ENCODE data around the gene LYST.

Gene LYST

DNA sequence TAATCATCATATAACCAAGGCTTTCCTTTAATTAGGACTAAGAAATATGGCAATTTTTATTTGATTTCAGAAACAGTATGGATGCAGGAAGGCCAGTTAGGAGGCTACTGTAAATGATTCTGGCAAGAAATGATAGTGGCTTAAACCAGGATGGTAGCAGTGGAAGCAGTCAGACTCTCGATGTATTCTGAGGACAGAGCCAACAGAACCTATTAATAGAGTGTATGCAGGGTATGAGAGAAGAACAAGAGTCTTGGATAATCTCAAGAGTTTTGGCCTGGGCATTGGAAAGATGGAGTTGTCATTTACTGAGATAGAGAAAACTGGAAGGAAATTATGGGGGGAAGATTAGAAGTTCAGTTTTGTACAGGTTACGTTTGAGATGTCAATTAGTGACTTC is 143.8 kb downstream of the LYST start:
- no peak for DNase-seq (ENCODE audit: low spot score)

DNA sequence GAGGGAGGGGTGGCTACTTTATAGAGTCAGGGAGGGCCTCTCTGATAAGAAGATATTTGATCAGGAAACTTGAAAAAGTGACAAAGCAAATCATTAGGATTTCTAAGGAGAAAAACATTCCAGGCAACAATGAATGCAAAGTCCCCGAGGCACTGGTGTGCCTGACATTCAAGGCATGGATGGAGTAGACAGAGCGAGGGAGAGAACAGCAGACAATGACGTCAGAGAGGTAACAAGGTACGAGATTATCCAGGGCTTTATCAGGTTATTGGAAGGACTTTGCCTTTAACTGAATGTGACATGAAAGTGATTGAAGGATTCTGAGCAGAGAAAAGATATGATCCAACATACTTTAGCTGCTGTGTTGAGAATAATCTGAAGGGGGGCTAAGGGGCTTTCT is 144.7 kb downstream of the LYST start:
- no peak for DNase-seq (ENCODE audit: low spot score)

DNA sequence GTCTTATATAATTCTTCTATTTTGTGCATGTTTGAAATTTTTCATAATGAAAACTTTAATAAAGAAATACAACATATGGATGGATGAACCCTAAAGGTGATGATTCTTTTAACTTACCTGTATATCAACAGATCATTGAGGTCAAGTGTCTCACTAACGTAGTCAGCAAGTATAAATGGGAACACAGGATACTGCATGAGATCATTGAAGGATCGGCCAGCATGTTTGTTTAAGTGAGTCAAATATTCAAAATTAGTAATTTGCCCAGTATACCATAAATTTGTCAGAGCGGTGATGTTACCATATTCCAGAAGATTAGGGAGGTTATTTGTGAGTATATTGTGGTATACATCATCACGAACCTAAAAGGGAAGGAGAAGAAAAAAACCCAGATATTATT is 146.2 kb downstream of the LYST start:
- DNase-seq (ENCODE audit: low spot score), result no peak

GRCh38 chr1:235714205-235714897 is 152.4 kb downstream of the LYST start:
- no peak for DNase-seq (ENCODE audit: low spot score)

- no peak for DNase-seq (ENCODE audit: low spot score)
These were observed 153.9 kb downstream of the LYST start for GRCh38 chr1:235712812-235713211.

DNA sequence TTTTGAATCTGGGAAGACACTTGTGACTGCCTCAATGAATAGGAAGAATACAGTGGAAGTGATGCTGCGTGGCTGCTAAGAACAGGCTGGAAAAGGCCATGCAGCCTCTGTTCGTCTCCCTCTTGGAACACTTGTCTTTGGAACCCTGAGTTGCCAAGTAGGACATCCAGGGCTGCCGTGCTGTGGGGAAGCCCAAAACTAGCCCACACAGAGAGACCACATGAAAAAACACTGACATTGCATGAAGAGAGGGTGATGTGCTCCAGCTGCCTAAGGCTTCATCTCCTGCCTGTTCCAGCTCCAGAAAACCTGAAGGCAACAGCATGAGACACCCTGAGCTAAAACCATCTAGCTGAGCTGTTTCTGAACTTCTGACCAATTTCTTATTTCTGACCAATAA is 156.0 kb downstream of the LYST start:
- DNase-seq (ENCODE audit: low spot score), result no peak

DNA sequence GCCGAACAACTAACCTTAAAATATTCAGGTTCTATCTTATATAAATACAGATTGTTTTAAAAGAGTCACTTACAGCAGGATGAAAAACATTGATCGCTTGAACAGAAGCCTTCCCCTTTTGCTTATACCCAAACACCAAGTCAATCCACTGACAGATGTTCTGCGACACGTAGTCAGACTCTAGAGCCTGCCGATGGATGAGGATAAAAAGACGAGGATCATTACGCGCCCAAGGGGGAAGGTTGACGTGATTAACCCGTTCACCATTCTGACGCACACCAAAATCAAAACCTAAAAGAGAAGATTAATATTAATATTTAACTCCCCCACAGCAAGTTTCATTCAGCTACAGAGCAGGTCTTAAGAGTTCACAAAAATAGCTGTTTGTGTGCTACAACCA is 157.7 kb downstream of the LYST start:
- no peak for DNase-seq (ENCODE audit: low spot score)

- DNase-seq (ENCODE audit: low spot score), result no peak
These were observed 158.2 kb downstream of the LYST start for GRCh38 chr1:235708390-235708962.

DNA sequence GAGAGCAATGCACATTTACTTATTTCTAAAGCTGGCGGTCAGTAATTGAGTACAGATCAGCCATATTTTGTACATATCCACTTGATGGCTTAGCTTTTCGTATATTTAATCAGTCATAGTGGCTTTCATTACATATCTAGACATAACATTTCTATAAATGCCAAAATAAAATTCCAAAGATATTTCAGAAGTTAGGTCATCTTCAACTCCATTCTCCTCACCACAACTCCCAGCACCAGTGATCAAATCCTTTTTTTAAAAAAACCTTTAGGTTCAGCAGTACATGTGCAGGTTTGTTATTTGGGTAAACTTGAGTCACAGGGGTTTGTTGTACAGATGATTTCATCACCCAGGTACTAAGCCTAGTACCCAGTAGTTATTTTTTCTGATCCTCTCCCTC is 163.2 kb downstream of the LYST start:
- no peak for DNase-seq (ENCODE audit: low spot score)

GRCh38 chr1:235702412-235702811 is 164.3 kb downstream of the LYST start:
- no peak for DNase-seq (ENCODE audit: low spot score)

- no peak for DNase-seq (ENCODE audit: low spot score)
These were observed 169.2 kb downstream of the LYST start for GRCh38 chr1:235697508-235697907.

DNA sequence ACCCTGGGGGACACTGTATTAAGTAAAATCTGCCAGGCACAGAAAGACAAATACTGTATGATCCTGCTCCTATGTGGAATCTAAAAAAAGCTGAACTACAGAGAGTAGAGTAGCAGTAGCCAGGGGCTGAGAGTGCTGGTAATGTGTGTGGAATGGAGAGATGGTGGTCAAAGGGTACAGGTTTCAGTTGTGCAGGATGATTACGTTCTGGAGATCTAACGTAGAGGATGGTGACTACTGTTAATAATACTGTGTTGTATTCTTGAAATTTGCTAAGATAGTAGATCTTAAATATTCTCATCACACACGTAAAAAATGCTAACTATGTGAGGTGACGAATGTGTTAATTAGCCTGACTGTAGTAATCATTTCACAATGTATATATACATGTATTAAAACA is 177.3 kb downstream of the LYST start:
- DNase-seq (ENCODE audit: low spot score), result no peak

- DNase-seq (ENCODE audit: low spot score), result no peak
These were observed 178.6 kb downstream of the LYST start for GRCh38 chr1:235688096-235688495.

- no peak for DNase-seq (ENCODE audit: low spot score)
These were observed 183.1 kb downstream of the LYST start for GRCh38 chr1:235683653-235684052.

GRCh38 chr1:235682216-235682615 is 184.5 kb downstream of the LYST start:
- no peak for DNase-seq (ENCODE audit: low spot score)

- DNase-seq (ENCODE audit: low spot score), result no peak
These were observed 187.1 kb downstream of the LYST start for GRCh38 chr1:235679644-235680043.

DNA sequence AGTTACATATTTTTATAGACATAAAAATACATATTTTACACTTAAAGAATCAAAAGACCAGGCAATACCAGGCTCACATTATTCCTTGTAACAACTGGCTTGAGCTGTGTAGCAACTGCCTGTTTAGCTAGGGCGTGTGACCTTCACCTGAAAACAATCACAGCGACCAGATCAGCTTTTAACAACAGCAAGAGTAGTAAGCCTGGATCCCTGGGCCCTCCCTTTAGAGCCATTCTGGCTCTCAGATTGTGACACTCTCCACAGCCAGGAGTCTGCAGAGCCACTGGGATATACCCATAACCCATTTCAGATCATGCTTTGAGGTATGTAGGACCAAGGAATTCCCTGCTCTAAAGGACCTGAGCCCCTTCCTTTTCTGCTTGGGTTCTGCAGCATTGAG is 187.7 kb downstream of the LYST start:
- DNase-seq (ENCODE audit: low spot score), result no peak

GRCh38 chr1:235675152-235675890 is 191.4 kb downstream of the LYST start:
- no peak for DNase-seq (ENCODE audit: low spot score)

- no peak for DNase-seq (ENCODE audit: low spot score)
These were observed 192.7 kb downstream of the LYST start for GRCh38 chr1:235673981-235674380.

GRCh38 chr1:235671992-235672391 is 194.7 kb downstream of the LYST start:
- no peak for DNase-seq (ENCODE audit: low spot score)

- DNase-seq (ENCODE audit: low spot score), result no peak
These were observed 196.4 kb downstream of the LYST start for GRCh38 chr1:235670157-235670776.

GRCh38 chr1:235669277-235669676 is 197.4 kb downstream of the LYST start:
- DNase-seq (ENCODE audit: low spot score), result no peak

DNA sequence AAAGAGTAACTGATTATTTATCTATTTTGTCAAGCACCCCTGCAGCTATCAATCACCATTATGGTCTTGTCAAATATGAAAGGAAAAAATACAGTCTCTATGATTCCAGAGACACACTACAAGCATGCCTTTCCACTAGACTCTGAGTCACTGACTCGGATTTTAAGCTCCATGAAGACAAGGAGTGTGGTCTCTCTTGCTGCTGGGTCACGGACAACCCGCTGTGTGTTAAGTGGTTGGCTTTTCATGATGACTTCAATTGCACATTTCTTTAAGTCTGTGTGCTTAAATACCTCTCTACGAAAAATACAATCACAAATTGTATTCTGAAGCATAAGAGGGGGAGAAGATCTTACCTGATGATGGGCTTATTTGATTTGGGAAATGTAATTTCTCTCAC is 203.1 kb downstream of the LYST start:
- DNase-seq (ENCODE audit: low spot score), result no peak
